SIG-M5 treated with dmso at 0.1 percent for 504 hours (cell line): Measurements from ENCODE around the gene RNF113A.
"Not testable (repeated sequence)": the region's sequence is repeated elsewhere in the genome, so short reads cannot be mapped to it uniquely, and the experiment has no call there.

Source experiments
- DNase-seq: peaks from one replicate; lab custom pipeline; 2025; ENCODE audit not compliant: unreplicated experiment; lab: John Stamatoyannopoulos, UW

RNF113A gene

GRCh38 chrX:119852382-119853353 lies 18.9 kb downstream of the RNF113A start, which contains the start of gene UPF3B:
UPF3B (minus strand) TSS chrX:119852963; CDS start chrX:119852928, 35 bp downstream.
- peak; percentile 95 for DNase-seq

GRCh38 chrX:119833905-119834304 lies 37.6 kb downstream of the RNF113A start:
- no peak for DNase-seq

GRCh38 chrX:119828446-119828845 lies 43.1 kb downstream of the RNF113A start:
- DNase-seq: no peak

- DNase-seq: no peak
Observed at GRCh38 chrX:119826399-119826959, 45.1 kb downstream of the RNF113A start.

GRCh38 chrX:119824221-119824620 lies 47.3 kb downstream of the RNF113A start:
- not testable (repeated sequence) for DNase-seq

GRCh38 chrX:119821703-119822102 lies 49.8 kb downstream of the RNF113A start:
- DNase-seq: not testable (repeated sequence)
